ENCODE results near the gene MYOD1.

MYOD1 gene

DNA sequence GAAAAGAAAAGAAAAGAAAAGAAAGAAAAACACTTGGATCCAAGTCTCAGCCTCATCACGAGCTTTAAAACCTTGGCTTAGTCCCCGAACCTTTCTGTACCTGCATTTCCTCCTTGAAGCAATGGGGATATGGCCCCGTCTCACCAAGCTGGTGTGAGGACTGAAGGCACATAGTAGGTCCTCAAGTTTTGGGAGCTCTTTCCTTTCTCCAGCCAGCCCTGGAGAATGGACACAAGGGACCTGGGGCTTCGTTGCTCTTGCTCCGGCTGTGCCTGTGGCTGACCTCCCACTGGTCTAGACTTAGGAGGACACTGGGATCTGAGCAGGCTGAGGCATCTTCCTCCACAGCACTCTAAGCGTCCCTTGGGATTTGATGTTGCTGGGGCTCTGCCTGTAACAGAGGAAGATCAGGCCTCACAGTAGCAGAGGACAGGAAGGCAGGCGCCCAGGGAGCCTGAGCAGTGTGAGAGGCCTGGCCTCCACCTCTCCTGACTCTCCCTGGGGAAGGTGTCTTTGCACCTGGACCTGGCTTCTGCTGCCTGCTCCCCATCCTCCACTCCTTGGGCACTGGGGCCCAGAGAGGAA is 48.0 kb downstream of the MYOD1 start:
- FAIRE-seq (no peak), DNase-seq (ENCODE audit: extremely low spot score, insufficient read length, low read depth) (no peak)

DNA sequence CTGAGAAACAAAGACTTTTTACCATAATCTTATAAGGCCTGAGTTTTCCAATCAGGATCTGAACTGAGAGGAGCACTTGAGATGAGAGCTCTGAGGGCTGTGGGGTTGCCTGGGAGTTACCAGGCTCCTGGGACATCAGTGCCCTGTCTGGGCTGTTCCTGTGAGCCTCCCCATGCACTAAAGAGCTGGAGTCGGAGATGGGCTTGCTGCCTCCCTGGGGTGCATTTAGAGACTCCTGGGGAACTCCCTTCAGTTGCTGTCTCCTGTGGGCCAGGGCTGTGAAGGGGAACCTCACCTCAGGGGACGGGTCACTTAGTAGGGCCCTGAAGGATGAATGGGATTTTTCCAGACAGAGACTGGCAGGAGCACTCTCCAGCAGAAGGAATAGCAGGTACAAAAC is 48.5 kb downstream of the MYOD1 start:
- no peak for FAIRE-seq
- no peak for DNase-seq (ENCODE audit: extremely low spot score, insufficient read length, low read depth)

DNA sequence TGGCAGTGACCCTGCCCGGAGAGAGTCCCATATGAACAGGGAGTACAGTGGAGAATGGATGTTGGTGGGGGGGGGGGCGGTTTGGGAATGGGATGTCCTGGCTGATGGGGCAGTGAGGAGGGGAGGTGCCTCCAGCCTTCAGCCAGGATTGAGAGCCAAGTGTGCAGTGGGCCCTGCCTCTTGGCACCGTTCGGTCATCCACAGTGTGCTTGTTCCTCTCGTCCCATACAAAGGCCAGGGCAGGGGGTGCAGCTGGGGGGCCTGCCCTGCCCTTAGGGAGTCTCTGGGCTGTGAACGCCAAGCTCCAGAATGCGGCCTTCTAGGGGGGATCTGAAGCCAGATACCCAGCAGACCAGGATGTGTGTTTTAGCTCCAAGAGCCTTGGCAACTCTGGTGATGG is 49.2 kb downstream of the MYOD1 start:
- DNase-seq (ENCODE audit: extremely low spot score, insufficient read length, low read depth) (no peak), FAIRE-seq (no peak)

DNA sequence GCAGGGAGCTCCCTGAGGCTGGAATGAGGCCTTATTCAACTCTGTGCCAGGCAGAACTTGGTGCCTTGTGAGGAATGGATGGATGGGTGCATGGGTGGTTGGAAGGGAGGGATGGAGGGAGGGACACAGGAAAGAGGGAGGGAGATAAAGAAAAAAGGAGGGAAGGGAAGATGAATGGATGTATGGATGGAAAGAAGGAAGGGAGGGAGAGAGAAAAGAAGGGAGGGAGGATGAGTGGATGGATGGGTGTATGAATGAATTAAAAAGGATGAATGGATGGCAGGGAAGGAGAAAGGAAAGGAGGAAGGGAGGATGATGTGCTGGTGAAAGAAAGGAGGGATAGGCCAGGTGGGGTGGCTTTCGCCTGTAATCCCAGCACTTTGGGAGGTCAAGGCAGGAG is 49.8 kb downstream of the MYOD1 start:
- FAIRE-seq: no peak
- DNase-seq (ENCODE audit: extremely low spot score, insufficient read length, low read depth): no peak

DNA sequence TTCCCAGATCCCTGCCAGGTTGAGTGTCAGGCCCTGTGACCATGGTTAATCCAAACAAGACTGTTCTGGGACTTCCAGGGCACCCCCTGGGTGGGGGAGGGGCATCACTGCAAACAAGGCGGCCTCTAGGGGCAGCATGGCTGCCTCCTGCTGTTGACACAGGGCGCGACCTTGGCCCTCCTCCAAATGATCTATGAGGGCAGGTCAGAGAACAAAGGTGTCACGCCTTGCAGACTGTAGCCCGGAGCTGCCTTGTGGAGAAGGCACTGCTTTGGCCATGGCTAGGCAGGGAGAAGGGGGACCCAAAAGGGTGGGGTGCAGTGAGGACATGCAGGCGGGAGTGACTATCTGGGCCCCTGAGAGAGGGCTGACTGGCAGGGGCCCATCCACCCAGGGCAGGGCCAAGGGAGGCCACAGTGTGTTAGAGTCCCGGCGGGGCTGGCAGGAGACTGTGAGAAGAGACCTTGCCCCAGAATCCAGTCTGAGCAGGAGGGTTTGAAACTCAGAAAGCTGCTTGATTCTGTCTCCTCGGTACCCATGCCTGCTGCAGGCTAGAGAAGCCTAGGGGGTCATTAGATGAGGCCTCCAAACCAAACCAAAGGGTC is 50.8 kb downstream of the MYOD1 start:
- DNase-seq (ENCODE audit: extremely low spot score, insufficient read length, low read depth): no peak
- no peak for FAIRE-seq

DNA sequence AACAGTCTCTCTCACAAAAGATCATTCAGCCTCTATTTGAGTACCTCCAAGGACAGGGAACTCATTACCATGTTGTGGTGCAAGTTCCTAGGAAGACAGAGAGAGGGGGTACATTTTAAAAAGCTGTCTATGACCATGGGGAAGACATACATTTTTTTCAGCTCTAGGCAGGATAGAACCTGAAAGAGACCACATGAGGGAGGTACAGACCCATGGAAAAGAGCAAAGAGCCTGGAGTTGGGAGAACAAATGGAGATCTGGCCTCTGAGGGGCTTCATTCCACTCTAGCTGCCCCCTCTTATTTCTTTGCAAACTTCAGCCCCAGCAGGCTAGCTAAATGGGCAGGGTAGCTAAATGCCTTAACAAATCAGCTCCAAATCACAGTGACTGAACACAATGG is 51.5 kb downstream of the MYOD1 start:
- DNase-seq (ENCODE audit: extremely low spot score, insufficient read length, low read depth) (no peak), FAIRE-seq (no peak)

DNA sequence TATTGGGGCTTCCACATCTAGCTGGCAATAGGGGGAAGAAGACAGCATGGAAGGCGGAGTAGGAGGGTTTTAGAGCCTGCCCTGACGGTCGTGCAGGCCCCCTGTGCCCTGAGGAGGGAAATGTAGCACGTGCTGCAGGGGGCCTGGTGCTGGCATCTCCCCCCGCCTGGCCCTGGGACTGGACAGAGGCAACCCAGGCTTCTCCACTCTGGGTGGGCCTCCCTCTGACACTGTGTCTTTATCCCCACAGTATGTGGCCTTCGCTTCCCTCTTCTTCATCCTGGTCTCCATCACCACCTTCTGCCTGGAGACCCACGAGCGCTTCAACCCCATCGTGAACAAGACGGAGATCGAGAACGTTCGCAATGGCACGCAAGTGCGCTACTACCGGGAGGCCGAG is 52.0 kb downstream of the MYOD1 start:
- no peak for DNase-seq (ENCODE audit: extremely low spot score, insufficient read length, low read depth)
- no peak for FAIRE-seq

Measured in GM18507 (cell line).